ENCODE data around the gene MICAL2.

MICAL2 gene

DNA sequence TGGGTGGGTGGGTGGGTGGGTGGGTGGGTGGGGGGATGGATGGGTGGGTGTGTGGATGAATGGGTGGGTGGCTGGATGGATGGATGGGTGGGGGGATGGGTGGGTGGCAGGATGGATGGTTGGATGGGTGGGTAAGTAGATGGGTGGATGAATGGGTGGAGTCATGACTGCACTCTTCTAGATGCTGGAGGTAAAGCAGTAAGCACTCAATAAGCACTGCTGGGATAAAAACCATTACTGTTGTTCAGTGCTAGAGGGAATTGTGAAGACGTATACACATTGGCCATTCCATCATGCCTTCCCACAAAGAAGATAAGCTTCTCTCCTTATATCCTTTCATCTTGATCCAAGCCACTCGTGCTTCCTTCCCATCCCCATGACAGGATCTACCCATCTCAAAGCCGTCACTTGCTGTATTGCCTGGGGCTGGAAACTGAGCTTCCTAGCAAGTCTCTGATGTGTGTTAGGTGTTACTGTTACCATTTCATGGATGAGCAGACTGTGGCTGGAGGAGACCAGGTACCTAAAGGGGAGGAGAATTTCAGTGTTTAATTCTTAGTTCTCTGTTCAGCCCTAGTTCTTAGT is 74.8 kb downstream of the MICAL2 start:
- H3K4me3 ChIP-seq (ENCODE audit: low read depth, low read length), result no peak overlapping the region
- in situ Hi-C loops (cut with HindIII; ENCODE audit: low sequenced_read_pairs), result no loop called here
- DNase-seq (ENCODE audit: low read depth, low spot score), result no peak
- TF ChIP-seq, protein P1, sequence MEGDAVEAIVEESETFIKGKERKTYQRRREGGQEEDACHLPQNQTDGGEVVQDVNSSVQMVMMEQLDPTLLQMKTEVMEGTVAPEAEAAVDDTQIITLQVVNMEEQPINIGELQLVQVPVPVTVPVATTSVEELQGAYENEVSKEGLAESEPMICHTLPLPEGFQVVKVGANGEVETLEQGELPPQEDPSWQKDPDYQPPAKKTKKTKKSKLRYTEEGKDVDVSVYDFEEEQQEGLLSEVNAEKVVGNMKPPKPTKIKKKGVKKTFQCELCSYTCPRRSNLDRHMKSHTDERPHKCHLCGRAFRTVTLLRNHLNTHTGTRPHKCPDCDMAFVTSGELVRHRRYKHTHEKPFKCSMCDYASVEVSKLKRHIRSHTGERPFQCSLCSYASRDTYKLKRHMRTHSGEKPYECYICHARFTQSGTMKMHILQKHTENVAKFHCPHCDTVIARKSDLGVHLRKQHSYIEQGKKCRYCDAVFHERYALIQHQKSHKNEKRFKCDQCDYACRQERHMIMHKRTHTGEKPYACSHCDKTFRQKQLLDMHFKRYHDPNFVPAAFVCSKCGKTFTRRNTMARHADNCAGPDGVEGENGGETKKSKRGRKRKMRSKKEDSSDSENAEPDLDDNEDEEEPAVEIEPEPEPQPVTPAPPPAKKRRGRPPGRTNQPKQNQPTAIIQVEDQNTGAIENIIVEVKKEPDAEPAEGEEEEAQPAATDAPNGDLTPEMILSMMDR (IDR thresholded peaks at IDR 0.05; ENCODE audit: low read depth, low read length), result no peak

DNA sequence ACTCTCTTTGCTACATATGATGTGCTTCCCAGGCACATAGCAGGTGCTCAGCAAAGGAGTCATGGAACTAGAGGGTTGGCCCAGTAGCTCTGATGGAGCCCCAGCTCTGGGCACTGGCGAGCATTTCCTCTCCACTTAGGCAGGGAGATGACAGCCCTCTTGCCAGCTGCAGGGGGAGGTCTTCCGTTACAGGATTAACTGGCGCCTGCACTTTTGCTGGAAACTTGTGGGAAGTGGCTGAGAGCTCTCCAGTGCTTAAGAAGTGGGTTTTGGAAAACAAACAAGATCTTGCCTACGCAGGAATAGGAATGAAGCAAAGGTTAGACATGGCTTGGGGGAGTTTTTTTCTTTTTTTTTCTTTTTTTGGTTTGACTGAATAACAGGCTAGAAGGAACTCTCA is 75.5 kb downstream of the MICAL2 start:
- DNase-seq (ENCODE audit: low read depth, low spot score), result peak; percentile 70
- TF ChIP-seq, protein P1 (IDR thresholded peaks at IDR 0.05; ENCODE audit: low read depth, low read length), result no peak
- no peak overlapping the region for H3K4me3 ChIP-seq (ENCODE audit: low read depth, low read length)
- in situ Hi-C loops (cut with HindIII; ENCODE audit: low sequenced_read_pairs), result no loop called here

DNA sequence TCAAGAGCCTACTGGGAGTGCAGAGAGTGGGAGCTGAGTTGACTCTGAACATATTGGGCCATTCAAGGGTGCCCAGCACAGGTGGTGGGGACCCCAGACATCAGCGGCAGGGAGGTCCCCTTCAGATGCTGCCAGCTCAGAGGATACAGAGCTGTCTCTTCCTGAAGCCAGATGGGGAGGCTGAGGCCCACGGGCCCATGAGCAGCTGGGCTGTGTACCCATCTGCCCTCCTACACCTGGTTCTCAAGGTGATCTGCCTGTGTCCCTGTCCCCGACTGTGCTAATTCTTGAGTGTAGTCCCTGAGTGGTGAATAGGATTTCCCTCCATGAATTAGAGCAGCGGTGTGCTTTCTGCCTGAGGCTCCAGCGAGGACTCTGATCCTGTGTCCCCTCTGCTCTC is 76.3 kb downstream of the MICAL2 start:
- TF ChIP-seq, protein P1 (IDR thresholded peaks at IDR 0.05; ENCODE audit: low read depth, low read length), result no peak
- in situ Hi-C loops (cut with HindIII; ENCODE audit: low sequenced_read_pairs), result no loop called here
- no peak for DNase-seq (ENCODE audit: low read depth, low spot score)
- H3K4me3 ChIP-seq (ENCODE audit: low read depth, low read length), result no peak overlapping the region

DNA sequence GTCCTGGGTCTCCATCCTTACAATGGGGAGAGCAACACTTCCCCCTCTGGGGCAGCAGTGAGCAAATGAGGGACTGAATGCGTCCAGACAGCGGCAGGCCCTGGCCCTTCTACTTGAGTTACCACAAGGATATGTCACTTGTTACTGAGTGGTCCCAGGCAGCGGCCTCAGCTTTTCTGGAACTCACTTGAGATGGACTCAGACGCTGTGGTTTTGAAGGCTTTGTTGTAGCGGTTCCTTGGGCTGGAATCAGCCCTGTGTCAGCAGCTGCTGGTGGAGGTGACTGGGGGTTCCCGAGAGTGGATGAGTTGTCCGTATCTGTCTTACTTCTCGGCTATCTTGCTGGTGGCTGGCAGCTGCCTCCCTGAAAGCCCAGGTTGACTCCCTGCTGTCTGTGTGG is 77.0 kb downstream of the MICAL2 start:
- in situ Hi-C loops (cut with HindIII; ENCODE audit: low sequenced_read_pairs), result no loop called here
- DNase-seq (ENCODE audit: low read depth, low spot score), result peak; percentile 50
- no peak overlapping the region for H3K4me3 ChIP-seq (ENCODE audit: low read depth, low read length)
- TF ChIP-seq, protein P1 (IDR thresholded peaks at IDR 0.05; ENCODE audit: low read depth, low read length), result no peak

DNA sequence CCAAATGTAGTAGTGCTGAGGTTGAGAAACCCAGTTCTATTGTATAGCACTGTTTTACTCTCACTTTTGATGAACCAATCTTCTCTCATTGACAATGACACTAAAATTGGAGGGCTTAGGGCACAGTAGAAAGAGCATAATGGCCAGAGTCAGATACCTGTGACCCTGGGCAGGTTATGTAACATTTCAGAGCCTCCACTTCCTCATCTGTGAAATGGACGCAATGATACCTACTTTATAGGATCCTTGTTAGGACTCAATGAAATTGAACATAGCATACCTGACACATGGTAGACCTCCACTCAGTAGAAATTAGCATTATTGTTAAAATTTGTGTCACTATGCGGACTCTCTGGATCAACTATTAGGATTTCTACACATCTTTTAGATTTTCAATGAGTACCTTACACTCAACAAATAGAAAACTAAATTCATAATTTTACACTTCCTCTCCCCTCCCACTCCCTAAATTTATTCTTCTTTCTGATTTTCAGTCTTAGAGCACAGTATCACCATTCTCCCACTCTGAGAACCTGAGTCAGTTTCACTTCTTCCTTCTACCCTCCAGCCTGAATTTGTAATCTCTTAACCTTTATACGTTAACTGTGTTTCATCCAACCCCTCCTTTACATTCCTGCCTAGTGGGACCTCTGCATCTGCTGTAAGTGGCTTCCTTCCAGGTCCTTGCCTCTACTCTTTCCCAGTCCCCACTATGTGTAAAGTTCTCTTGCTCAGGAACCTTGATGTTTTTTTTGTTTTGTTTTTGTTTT is 78.3 kb downstream of the MICAL2 start:
- H3K4me3 ChIP-seq (ENCODE audit: low read depth, low read length), result no peak overlapping the region

DNA sequence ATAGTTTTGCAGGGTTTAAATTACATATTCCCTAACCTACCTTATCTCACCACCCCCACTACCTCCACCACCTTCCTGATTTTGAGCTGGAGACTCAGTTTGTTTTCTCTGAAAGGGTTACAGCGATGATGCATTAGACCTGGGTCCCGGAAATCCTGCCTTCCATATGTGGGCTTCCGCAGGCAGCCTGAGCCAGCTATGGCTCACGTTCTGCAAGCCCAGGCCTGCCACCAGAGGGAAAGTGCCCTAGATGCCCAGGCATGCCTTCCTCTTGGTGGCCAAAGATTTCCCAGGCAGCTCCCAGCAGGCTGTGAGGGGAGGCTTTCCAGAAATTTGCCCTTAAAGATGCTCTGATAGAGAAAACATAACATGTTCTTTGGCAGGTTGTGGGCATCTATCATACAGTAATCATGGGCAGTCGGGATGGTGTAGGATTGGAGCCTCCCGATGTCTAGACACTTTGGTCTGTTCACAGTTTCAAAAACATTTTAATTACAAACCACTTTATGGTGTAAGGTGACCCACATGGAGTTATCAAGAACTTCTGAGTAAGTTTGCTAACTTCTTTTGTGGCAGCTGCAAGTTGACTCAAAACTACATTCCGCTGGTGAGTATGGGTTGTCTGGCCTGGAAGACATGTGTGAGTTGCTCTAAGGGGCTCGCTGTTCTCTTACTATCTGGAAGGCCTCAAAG is 79.3 kb downstream of the MICAL2 start:
- H3K4me3 ChIP-seq (ENCODE audit: low read depth, low read length), result no peak overlapping the region
- in situ Hi-C loops (cut with HindIII; ENCODE audit: low sequenced_read_pairs), result no loop called here
- TF ChIP-seq, protein P1 (IDR thresholded peaks at IDR 0.05; ENCODE audit: low read depth, low read length), result no peak
- DNase-seq (ENCODE audit: low read depth, low spot score), result no peak

More for the DNA sequence above, 78.3 kb downstream of the MICAL2 start:
- in situ Hi-C loops (cut with HindIII; ENCODE audit: low sequenced_read_pairs), result no loop called here
- TF ChIP-seq, protein P1 (IDR thresholded peaks at IDR 0.05; ENCODE audit: low read depth, low read length), result no peak
- DNase-seq (ENCODE audit: low read depth, low spot score), result no peak
